Muscle layer of duodenum (tissue), 2 donors: ENCODE measurements around the gene TXN.

Source experiments
- H3K27ac ChIP-seq: one replicate; pipeline ENCODE4 v1.7.0; 2013; ENCODE audit warnings: mild to moderate bottlenecking, low read length
- H3K27me3 ChIP-seq: one replicate; pipeline ENCODE4 v1.7.0; 2013; ENCODE audit warnings: low read depth, mild to moderate bottlenecking, control low read depth, low read length
- H3K36me3 ChIP-seq, 2 donors: one replicate each; pipeline ENCODE4 v1.7.0; 2013; ENCODE audit warnings: low read length in 2 of 2, control low read depth in 1 of 2, mild to moderate bottlenecking in 1 of 2; ENCODE audit not compliant: insufficient read depth in 2 of 2, control insufficient read depth in 1 of 2
- H3K4me1 ChIP-seq, 2 donors: one replicate each; pipeline ENCODE4 v1.7.0; 2013; ENCODE audit warnings: low read length in 2 of 2, mild to moderate bottlenecking in 2 of 2, control low read depth in 1 of 2, moderate library complexity in 1 of 2; ENCODE audit not compliant: insufficient read depth in 2 of 2, control insufficient read depth in 1 of 2
- H3K4me3 ChIP-seq, 2 donors: one replicate each; pipeline ENCODE4 v1.7.0; 2013; ENCODE audit warnings: low read length in 2 of 2, low read depth in 1 of 2, mild to moderate bottlenecking in 1 of 2
- H3K9me3 ChIP-seq, 2 donors: one replicate each; pipeline ENCODE4 v1.7.0; 2013; ENCODE audit warnings: low read length in 2 of 2, control low read depth in 1 of 2, mild to moderate bottlenecking in 1 of 2; ENCODE audit not compliant: control insufficient read depth in 1 of 2
- donor health status: healthy.

Gene TXN

DNA sequence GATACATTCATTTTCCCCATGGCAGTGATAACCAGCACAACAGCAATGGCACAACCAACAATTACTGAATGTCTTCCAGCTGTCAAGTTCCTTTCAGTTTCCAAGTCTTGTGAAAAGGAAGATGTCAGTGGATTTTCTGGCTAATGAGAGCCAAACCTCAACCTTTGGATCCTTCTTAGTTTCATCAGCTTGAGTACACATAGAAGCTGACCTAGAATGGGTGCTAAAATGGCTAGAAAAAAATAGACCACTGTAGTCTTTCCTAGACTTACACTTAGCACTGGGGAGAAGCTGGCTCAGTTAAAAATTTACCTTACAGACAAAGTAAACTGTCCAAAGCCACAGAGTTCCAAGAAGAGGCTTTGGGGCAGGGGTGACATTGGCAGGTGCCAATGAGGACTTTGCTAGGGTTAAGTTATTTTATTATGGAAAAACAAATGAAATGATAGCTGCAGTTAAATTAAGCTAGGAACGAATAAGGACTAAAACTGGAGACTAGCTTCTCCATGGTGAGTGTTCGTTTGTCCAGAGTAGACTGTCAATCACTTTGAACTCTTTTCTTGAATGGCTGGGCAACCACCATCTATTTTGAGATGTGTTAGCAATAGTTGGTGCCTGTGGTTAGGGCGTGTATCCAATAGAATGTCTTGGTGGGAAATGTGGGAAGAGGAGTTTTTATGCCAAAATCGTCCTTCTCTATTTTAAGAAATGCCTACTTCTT lies 25.9 kb upstream of the TXN start:
- Histone ChIP-seq H3K27me3 (no peaks in the 10 kb centered on the region), H3K27ac (no peak overlapping the region), H3K4me3 (no peak overlapping the region), H3K36me3 (no peaks in the 10 kb centered on the region), H3K4me1 (no peaks in the 10 kb centered on the region), H3K9me3 (no peaks in the 10 kb centered on the region)

DNA sequence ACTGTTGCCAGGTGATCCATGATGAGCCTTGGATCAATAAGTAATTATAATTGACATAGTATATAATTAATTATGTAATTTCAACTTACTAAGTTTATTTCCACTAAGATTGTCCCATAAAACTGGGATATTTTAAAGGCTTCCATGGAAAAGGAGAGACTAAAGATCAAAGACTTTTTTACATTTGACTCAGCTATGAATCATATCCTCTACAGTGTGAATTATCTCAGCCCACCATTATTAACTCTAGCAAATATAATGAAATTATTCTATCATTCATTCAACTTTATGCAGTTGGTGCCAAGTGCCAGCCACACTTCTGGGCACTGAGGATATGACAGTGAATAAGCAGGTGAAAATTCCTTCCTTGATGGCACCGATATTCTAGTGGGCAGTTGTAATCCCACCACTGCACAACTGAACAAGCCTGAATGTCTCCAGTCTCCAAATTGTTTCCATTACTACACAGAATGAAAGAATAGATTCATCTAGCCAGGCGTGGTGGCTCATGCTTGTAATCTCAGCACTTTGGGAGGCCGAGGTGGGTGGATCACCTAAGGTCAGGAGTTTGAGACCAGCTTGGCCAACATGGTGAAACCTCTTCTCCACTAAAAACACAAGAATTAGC lies 21.9 kb upstream of the TXN start:
- Histone ChIP-seq H3K9me3 (no peaks in the 10 kb centered on the region), H3K27ac (no peak overlapping the region), H3K4me1 (no peaks in the 10 kb centered on the region), H3K4me3 (no peak overlapping the region), H3K27me3 (no peaks in the 10 kb centered on the region), H3K36me3 (no peaks in the 10 kb centered on the region)

DNA sequence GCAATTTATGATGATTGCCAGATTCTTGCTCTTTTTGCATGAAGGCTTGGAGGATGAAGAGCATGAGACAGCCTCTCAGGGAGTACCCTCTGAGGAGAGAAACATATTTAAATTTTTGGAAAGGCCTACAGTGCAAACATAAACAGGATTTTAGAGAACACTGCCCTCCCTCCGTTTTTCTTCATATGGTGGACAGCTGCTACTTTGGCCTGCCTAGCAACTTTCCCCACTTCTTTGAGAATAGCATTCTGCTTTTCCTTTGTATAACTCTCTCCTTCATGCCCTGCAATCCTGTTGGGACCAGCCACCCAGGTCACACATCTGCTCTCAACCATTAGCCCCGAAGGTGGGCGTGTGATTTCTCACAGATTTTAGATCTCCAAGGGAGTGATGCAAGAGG lies 20.5 kb upstream of the TXN start:
- no peaks in the 10 kb centered on the region for H3K4me1 ChIP-seq
- H3K27ac ChIP-seq: no peak overlapping the region
- no peaks in the 10 kb centered on the region for H3K9me3 ChIP-seq
- no peaks in the 10 kb centered on the region for H3K36me3 ChIP-seq
- H3K4me3 ChIP-seq: no peak overlapping the region
- H3K27me3 ChIP-seq: no peaks in the 10 kb centered on the region

DNA sequence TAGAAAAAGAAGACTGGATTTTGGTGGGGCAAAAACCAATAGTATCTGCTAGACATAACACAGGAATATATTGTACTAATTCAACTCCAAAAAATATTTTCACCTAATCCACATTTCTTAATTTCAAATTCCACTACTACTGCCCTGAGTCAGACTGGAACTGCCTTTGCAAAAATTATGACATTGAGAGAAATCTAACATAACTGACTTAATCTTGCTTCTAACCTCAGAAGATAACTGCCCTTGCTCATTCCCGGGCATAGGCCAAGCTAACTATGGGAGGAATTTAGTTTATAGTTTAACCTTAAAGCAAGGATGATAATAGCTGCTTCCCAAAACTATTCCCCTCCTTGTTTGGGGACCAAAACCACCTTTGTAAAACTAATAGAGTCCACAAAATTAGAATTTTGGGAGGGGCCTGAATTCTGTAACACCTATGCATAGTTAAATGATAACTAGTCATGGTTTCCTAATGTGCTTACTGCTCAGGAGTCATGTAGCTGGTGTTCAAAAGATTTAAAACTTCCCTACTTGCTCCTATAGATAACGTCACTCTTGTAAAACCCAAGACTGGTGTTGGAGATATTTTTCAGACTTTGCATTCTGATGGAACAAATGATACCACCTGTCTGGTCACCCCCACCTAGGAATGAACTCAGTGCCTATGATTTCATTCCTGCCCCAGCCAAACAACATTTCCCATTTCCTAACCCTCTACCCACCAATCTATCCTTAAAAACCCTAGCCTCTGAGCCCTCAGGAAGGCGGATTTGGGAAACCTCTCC lies 14.1 kb upstream of the TXN start:
- no peaks in the 10 kb centered on the region for H3K36me3 ChIP-seq
- no peak overlapping the region for H3K27ac ChIP-seq
- no peaks in the 10 kb centered on the region for H3K27me3 ChIP-seq
- H3K9me3 ChIP-seq: no peaks in the 10 kb centered on the region
- no peak overlapping the region for H3K4me3 ChIP-seq
- H3K4me1 ChIP-seq: no peaks in the 10 kb centered on the region

DNA sequence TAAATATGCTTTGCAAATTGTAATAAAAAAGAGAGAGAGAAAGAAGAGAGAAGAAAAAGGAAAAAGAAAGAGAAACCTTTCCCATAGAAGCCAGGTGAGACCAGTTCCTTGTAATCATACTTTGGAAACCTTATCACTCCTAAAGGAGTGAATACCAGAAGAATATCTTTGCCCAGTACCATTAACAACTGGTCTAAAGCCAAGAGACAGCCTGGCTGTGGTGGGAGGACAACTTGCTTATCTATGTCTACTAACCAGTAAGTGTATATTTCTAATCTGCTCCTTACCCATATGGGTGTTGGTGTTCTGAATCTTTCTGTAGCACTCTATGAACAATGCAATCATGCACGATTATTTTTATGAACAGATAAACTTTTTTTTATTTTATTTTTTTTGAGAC lies 10.5 kb upstream of the TXN start:
- Histone ChIP-seq H3K36me3 (no peaks in the 10 kb centered on the region), H3K4me3 (no peak overlapping the region), H3K27me3 (no peaks in the 10 kb centered on the region), H3K27ac (no peak overlapping the region), H3K9me3 (no peaks in the 10 kb centered on the region), H3K4me1 (no peaks in the 10 kb centered on the region)

DNA sequence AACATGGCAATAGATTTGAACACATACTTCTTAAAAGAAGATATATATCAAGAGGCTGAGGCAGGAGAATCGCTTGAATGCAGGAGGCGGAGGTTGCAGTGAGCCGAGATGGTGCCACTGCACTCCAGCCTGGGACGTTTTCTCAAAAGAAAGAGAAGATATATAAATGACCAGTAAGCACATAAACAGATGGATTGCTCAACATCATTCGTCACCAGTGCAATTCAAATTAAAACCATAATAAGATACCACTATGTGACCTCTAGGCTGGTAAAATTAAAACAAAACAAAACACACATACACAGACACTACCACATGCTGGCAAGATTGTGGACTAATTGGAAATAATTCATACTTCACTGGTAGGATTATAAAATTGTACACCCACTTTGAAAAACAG lies 5.3 kb upstream of the TXN start:
- H3K27ac ChIP-seq: no peak overlapping the region
- H3K27me3 ChIP-seq: no peaks in the 10 kb centered on the region
- no peaks in the 10 kb centered on the region for H3K9me3 ChIP-seq
- peaks cover 5 to 8% of the 10 kb centered on the region in 2 donors for H3K4me1 ChIP-seq
- H3K36me3 ChIP-seq: peaks cover 0 to 5% of the 10 kb centered on the region in 2 donors
- H3K4me3 ChIP-seq: no peak overlapping the region

DNA sequence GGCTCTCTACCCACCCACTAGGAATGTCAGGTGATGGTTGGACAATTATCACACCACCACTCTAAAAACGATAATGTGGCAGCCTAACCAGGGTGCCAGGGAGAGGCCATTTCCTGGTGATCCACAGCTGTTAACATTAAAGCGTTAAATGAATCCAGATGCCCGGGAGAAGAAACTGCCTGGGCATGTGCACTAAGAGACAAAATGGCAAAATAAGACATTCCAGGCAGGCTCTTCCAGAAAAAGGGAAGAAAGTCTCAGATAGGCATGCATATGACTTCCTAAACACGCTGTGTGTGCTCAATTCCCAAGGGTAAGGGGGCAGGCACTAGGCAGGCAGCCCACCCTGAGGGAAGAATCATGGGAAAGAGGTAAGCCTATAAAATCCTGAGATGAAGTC lies 4.6 kb upstream of the TXN start:
- H3K27me3 ChIP-seq: no peaks in the 10 kb centered on the region
- peaks cover 5 to 8% of the 10 kb centered on the region in 2 donors for H3K4me1 ChIP-seq
- peaks cover 0 to 5% of the 10 kb centered on the region in 2 donors for H3K36me3 ChIP-seq
- H3K4me3 ChIP-seq: no peak overlapping the region
- H3K9me3 ChIP-seq: no peaks in the 10 kb centered on the region
- no peak overlapping the region for H3K27ac ChIP-seq

DNA sequence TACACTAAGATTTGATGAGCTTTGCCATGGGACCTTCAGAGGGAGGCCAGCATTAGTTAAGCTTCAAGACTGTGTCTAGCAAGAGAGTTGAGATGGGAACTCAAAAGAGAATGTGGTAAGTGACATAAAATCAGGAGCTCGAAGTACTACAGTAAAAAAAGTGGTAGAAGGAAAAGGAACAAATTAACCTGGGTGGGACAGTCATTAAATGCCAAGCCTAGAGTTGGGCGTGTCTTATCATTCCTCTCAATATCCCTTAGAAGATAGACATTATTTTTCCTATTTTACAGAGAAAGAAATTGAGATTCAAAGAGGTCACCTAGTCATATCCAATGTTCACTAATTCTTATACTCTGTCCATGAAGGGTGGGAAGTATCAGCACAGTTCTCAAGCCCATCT lies 3.3 kb upstream of the TXN start:
- Histone ChIP-seq H3K4me1 (peaks cover 5 to 8% of the 10 kb centered on the region in 2 donors), H3K27ac (no peak overlapping the region), H3K4me3 (no peak overlapping the region), H3K9me3 (no peaks in the 10 kb centered on the region), H3K27me3 (no peaks in the 10 kb centered on the region), H3K36me3 (peaks cover 0 to 5% of the 10 kb centered on the region in 2 donors)

DNA sequence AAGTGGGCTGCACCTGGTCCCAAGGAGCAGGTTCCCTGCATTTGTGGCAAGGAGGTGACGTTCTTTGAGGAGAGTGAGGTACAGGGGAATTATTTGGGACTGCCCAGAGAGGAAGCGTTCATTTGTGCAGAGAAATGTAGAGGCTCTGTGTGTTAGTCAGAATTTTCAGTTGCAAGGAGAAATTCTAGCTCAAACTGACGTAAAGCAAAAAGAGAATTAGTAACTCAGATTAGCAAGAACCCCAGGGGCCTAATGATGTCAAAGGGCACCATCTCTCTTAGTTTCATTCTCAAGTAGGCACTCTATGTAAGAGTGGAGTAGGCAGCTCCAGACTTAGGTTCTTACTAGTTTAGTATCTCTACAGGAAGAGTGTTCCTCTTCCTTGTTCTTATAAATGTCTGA lies 2.4 kb upstream of the TXN start:
- Histone ChIP-seq H3K27me3 (no peaks in the 10 kb centered on the region), H3K27ac (peak overlapping the region; percentile 11), H3K4me1 (peaks cover 5 to 8% of the 10 kb centered on the region in 2 donors), H3K4me3 (no peak overlapping the region), H3K36me3 (peaks cover 0 to 5% of the 10 kb centered on the region in 2 donors), H3K9me3 (no peaks in the 10 kb centered on the region)

DNA sequence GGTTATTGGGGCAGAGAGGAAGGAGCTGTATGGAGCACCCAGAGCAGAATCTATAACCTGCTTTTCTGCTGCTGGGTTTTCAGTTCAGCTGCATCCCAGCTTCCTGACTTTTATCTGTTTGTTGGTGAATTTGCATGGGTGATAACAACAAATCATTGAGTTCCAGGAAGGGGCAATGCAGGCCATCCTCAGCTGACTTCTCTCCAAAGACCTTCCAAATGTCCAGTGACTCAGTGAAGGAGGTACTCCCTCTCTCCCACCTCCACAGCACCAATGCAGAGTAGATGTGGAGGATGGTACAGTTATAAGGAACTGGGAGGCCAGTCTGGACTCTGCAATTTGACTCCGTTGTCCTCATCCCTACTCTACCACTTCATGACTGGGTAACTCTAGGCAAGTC lies 1.6 kb upstream of the TXN start:
- Histone ChIP-seq H3K36me3 (peaks cover 0 to 5% of the 10 kb centered on the region in 2 donors), H3K4me3 (peak overlapping the region; percentile 87 to 97), H3K27me3 (no peaks in the 10 kb centered on the region), H3K4me1 (peaks cover 5 to 14% of the 10 kb centered on the region in 2 donors), H3K27ac (peak overlapping the region; percentile 95), H3K9me3 (no peaks in the 10 kb centered on the region)

DNA sequence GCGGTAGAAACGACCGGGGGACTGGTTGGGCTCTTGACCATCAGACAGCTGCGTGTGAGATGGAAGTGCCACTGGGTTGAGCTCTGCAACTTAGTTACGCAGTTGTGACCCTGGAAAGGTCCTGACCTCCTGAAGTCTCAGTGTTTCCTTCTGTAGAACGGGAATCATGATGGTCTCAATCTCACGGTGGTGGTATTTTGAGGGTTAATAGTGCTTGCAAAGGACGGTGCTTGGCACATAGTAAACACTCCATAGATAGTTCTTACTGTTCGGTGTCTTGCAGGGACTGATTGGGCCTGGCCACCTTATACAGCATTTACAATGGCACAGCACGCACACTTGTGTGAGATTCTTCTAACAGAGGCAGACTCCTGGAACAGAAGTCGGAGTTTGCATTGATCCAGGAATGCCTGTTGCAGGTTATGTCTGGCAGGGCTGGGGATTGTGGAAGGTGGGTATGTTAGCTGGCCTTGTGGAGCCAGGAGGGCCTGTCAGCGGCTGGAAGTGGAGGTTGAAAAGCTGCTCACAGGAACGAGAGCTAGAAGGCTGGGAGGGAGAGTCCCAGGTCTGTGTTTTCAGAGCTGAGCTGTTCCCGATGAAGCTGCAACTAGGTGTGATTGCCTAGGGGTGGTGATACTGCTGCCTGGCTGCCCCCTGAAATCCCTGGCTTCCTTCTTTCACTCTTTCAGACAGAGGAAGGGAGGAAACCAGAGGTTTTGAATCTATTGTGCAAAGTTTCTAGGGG lies 962 bp upstream of the TXN start:
- Histone ChIP-seq H3K27ac (peak overlapping the region; percentile 95), H3K4me1 (peaks cover 5 to 20% of the 10 kb centered on the region in 2 donors), H3K4me3 (peak overlapping the region; percentile 87 to 97), H3K36me3 (peaks cover 0 to 5% of the 10 kb centered on the region in 2 donors), H3K9me3 (no peaks in the 10 kb centered on the region), H3K27me3 (no peaks in the 10 kb centered on the region)
